PC-9 (cell line): ENCODE data around the gene CMIP.

ENCODE experiments used
- CTCF ChIP-seq: fragments of 200-600 bp; sonication (generic); conservative IDR thresholded peaks from 2 replicates; pipeline ENCODE4 v1.6.1; 2017; ENCODE audit warnings: mixed run types, antibody characterized with exemption, mild to moderate bottlenecking, moderate library complexity
- EZH2 ChIP-seq: fragments of 200-600 bp; sonication (generic); IDR thresholded peaks from 2 replicates; pipeline ENCODE4 v1.8.0; 2017; ENCODE audit warnings: antibody characterized with exemption, low read depth

GRCh38 chr16:81630635-81631031 is 186.0 kb downstream of the CMIP start:
- no peak for TF ChIP-seq CTCF
- no peak for TF ChIP-seq EZH2
